IPS-NIHi7 (cell line): ENCODE results near the gene MED14.

ENCODE experiments used
- DNase-seq: peaks from one replicate; pipeline ENCODE4 v3.0.0; 2012; ENCODE audit warnings: mixed read lengths; ENCODE audit errors: extremely low spot score

The MED14 gene

DNA sequence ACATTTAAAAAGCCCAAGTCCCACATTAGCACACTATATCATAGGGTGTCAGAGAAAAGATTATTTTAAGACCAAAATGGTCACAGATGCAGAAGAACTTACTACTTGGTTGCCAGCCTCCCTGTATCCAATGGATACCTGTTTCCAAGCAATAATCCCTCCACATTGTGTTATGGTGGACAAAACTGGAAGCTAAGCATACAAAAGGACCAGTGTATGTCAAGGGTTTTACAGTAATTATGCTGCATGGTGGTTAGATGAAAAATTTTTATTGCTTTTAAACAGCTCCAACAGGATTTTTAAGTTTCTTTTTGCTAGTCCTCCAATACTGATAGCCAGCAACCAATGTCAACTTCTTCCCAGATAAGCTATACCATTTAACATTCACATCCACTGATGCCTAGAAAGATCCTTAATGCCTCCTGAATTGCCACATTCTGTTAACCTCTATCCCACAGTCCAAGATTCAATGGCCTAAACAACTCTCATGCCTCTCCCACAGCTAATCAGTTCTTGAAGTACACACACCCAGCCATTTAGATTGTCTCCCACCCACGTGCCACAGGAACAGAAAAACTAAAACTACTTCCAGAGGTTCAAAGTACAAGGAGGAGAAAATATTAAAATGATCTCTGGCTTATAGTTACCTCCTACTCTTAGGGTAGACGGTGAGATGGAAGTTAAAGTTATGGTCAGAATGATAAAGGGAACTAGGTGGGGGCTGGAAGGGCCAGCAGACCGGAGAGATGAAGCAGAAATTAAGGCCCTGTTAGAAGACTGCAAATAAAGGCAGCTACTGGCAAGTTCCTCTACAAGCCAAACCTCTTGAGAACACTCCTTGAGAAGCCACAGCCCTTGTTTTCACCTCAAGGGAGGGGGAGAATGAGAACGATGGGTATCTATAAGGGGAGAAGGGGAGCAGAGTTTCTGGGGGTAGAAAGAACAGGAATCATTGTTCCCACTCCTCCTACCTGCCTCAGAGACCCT, 5.5 kb downstream of the MED14 start:
- no peak for DNase-seq

GRCh38 chrX:40727581-40728252, 7.6 kb downstream of the MED14 start:
- DNase-seq: no peak

DNA sequence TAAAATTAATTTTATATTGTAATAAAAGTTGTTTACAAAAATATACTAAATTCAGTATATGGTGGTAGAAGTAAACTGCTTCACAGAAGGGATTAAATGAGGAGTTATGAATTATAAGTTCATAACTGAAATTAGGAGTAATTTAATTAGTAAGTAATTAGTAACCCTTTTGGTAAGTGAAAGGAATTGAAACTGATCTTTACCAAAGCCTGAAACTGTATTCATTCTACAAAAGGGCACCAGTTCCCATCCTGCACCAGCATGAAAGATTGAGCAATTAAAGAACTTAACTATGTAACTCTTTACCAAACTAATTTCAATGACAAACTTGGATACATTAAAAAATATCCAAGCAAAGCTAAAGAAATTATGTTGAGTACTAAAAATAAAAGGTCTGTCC, 8.2 kb downstream of the MED14 start:
- no peak for DNase-seq

DNA sequence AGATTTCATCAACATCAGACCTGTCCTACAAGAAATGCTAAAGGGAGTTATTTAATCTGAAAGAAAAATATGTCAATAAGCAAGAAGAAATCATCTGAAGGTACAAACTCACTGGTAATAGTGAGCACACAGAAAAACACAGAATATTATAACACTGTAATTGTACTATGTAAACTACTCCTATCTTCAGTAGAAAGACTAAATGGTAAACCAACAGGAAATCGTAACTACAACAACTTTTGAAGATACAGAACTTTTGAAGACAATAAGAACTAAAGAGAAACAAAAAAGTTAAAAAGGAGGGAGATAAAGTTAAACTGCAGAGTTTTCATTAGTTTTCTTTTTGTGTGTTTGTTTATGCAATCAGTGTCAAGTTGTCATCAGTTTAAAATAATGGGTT, 12.4 kb downstream of the MED14 start:
- no peak for DNase-seq

GRCh38 chrX:40721489-40722106, 13.7 kb downstream of the MED14 start:
- DNase-seq: no peak

- DNase-seq: no peak
Observed at GRCh38 chrX:40720792-40721191, 14.6 kb downstream of the MED14 start.

DNA sequence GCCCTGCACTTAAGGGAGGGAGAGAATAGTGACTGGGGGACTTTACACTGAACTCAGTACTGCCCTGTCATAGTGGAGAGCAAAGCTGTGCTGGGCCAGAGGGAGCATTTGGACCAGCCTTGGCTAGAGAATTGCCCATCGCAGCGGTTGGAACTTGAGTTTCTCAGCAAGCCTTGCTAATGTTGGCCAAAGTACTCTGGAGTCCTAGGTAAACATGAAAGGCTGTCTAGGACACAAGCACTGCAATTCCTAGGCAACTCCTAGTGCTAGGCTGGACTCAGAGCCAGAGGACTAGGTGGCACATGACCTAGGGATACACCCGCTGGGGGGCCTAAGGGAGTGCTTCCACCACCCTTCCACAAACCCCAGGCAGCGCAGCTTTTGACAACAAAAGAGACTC, 15.0 kb downstream of the MED14 start:
- DNase-seq: no peak

DNA sequence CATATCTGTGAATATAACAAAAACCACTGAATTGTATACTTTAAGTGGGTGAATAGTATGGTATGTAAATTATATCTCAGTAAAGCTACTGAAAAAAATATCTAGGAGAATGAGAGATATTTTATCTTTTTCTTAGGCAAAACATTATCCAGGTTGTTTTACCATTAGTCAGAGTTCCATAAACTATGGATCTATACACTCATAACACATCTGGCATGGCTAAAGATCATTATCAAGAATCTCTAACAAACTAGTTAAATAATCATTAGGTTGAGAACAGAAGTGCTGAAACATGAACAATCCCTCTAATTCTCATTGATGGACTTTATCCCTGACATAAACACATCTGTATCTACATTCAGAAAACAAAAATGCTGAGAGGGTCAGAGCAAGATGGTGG, 15.6 kb downstream of the MED14 start:
- DNase-seq: no peak

GRCh38 chrX:40719218-40719617, 16.1 kb downstream of the MED14 start:
- no peak for DNase-seq

- no peak for DNase-seq
Observed at GRCh38 chrX:40709395-40709794, 25.9 kb downstream of the MED14 start.

GRCh38 chrX:40705658-40706312, 29.6 kb downstream of the MED14 start:
- no peak for DNase-seq

- DNase-seq: no peak
Observed at GRCh38 chrX:40700640-40701342, 34.6 kb downstream of the MED14 start.

- no peak for DNase-seq
Observed at GRCh38 chrX:40698851-40699250, 36.5 kb downstream of the MED14 start.

DNA sequence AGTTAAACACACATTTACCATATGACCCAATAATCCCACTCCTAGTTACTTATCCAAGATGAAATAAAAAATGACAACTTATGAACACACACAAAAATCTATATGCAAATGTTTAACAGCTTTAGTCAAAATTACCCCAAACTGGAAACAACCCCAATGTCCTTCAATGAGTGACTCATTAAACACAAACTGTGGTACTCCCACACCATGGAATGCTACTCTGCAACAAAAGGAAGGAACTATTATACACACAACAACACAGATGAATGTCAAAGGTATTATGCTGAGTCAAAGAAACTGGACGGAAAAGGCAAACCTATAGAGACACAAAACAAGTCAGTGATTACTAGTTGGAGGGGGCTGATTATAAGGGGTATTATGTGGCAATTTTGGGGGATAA, 40.5 kb downstream of the MED14 start:
- DNase-seq: no peak

GRCh38 chrX:40688929-40689328, 46.4 kb downstream of the MED14 start:
- no peak for DNase-seq

DNA sequence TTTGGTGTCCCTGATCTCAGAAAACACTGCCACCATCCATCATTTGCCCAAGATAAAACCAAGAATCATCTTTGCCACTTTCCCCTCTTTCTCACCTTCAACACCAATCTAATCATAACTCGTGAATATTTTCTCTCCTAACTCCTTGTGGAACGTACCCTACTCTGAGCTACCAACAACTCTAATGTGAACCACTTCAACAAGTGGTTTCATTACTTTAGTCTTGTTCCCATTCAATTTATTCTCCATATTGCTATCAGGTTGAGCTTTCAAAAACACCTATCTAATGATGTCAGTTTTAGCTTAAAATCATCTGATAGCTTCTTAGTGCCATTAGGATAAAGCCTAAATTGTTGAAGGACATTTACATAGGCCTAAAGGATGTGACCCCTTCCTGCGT, 48.2 kb downstream of the MED14 start:
- no peak for DNase-seq

GRCh38 chrX:40685362-40685918, 49.9 kb downstream of the MED14 start:
- DNase-seq: no peak

DNA sequence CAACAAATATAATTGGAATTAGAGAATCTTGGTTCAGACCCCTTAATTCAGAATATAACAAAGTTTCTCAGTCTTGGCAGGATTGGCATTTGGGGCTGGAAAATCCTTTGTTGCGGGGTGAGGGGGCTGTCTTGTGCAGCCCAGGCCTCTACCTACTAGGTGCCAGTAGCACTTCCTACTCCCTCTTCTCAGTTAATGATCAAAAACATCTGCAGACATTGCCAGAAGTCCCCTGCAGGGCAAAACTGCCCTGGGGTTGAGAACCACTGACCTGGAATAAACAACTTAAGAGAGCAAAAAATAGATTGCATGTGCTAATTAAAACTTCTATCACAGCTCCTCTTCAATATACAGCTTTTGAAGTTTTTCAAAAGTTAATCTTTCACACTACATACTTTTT, 51.2 kb downstream of the MED14 start:
- DNase-seq: no peak

GRCh38 chrX:40683245-40683644, 52.1 kb downstream of the MED14 start:
- DNase-seq: no peak

GRCh38 chrX:40671126-40671525, 64.2 kb downstream of the MED14 start:
- no peak for DNase-seq
